Measurements from ENCODE around the gene CLEC2B.
"Not testable (repeated sequence)": the region's sequence is repeated elsewhere in the genome, so short reads cannot be mapped to it uniquely, and the experiment has no call there.

The CLEC2B gene

DNA sequence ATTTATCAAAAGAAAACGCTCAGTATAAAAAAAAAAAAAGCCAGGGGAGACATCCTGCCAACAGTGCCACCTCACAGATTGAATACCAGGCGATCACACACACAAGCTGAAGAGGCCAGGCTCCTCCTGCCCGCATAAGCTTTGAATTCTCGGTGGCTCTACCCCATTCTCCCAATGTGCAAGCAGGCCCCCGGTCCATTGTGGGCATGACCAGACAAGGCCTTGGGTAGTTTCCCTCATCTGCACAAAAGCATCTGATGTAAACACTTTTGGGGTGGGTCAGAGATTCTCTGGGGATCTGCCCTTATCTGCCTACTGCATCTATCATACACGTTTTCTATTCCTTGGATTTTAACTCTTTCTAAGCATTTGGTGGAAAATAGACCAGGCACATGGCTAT, 28.4 kb upstream of the CLEC2B start:
- H3K36me3 ChIP-seq (ENCODE audit: control insufficient read depth, insufficient read depth, low read length): no peaks in the 10 kb centered on the region
- H3K9me3 ChIP-seq (ENCODE audit: control insufficient read depth, insufficient read depth, low read length): 0 out of 2 replicates have a peak, but pooled peaks cover 6% of the 10 kb centered on the region
- H3K4me1 ChIP-seq (ENCODE audit: control insufficient read depth, insufficient read depth, low read length): 0 out of 2 replicates have a peak, but pooled peaks cover 4% of the 10 kb centered on the region
- no peak overlapping the region for H3K4me3 ChIP-seq (ENCODE audit: low read depth, low read length)
- H3K27ac ChIP-seq (ENCODE audit: low read depth, low read length): no peak overlapping the region
- no peak overlapping the region for H3K9ac ChIP-seq (ENCODE audit: low read depth, low read length)
- H3K27me3 ChIP-seq (ENCODE audit: control insufficient read depth, insufficient read depth, low read length): no peaks in the 10 kb centered on the region

DNA sequence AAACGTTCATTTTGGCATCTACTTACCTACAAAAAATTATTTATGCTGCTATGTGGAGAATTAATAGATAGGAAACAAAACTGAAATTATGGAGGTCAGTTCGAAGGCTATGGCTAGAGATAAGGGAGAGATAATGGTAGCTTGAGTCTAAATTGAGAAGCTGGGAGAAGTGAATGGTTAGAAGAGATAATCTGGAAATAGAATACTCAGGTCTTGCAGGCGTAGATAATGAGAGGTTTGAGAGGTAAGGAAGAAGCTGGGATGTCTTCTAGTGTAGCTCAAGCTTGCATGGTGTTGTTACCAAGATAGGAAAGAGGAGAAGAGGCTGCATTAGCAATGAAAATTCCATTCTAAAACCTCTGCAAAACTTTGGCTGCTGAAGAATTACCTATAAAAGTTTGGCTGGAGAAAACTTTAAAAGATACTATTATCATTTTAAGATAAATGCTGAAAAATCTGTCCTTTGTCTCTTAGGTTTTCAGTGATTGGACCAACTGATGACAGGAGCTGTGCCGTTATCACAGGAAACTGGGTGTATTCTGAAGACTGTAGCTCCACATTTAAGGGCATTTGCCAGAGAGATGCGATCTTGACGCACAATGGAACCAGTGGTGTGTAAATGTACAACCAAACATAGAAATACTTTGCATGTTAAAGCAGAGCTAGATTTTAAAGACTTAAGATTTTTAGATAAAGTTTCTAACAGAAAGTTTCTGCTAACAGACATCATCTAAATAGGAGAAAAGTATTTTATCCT, 26.2 kb upstream of the CLEC2B start:
- Histone ChIP-seq H3K27ac (ENCODE audit: low read depth, low read length) (no peak overlapping the region), H3K36me3 (ENCODE audit: control insufficient read depth, insufficient read depth, low read length) (no peaks in the 10 kb centered on the region), H3K9me3 (ENCODE audit: control insufficient read depth, insufficient read depth, low read length) (no peaks in the 10 kb centered on the region), H3K4me1 (ENCODE audit: control insufficient read depth, insufficient read depth, low read length) (0 out of 2 replicates have a peak, but pooled peaks cover 4% of the 10 kb centered on the region), H3K9ac (ENCODE audit: low read depth, low read length) (no peak overlapping the region), H3K27me3 (ENCODE audit: control insufficient read depth, insufficient read depth, low read length) (no peaks in the 10 kb centered on the region), H3K4me3 (ENCODE audit: low read depth, low read length) (no peak overlapping the region)

DNA sequence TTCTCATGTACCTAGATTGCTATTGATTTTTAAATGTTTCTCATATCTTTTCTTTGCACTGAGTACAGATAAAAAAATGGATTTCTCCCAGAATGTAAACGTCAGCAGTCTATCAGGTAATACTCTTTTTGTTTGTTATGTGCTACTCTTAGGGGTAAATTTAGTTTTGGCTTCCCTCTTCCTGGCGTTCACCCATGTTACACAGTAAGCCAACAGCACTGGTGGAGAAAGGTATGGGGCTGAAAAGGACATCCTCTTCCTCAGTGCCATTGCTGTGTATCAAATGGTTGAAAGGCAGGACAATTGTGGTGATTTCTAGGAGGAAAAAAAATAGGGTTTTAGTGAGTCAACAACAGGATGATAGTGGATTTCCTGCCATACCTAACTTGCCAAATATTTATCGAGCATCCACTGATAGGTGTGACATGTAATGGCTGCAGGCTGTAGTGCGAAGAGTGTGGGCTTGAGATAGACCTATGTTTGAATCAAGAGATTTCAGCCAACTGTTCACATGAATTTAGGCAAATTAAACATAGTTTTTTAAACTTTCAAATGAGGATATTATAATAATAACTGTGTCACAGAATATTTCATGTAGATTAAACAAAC, 19.6 kb upstream of the CLEC2B start:
- no peaks in the 10 kb centered on the region for H3K9me3 ChIP-seq (ENCODE audit: control insufficient read depth, insufficient read depth, low read length)
- H3K4me3 ChIP-seq (ENCODE audit: low read depth, low read length): no peak overlapping the region
- no peak overlapping the region for H3K27ac ChIP-seq (ENCODE audit: low read depth, low read length)
- no peak overlapping the region for H3K9ac ChIP-seq (ENCODE audit: low read depth, low read length)
- H3K4me1 ChIP-seq (ENCODE audit: control insufficient read depth, insufficient read depth, low read length): no peaks in the 10 kb centered on the region
- H3K27me3 ChIP-seq (ENCODE audit: control insufficient read depth, insufficient read depth, low read length): no peaks in the 10 kb centered on the region
- no peaks in the 10 kb centered on the region for H3K36me3 ChIP-seq (ENCODE audit: control insufficient read depth, insufficient read depth, low read length)

DNA sequence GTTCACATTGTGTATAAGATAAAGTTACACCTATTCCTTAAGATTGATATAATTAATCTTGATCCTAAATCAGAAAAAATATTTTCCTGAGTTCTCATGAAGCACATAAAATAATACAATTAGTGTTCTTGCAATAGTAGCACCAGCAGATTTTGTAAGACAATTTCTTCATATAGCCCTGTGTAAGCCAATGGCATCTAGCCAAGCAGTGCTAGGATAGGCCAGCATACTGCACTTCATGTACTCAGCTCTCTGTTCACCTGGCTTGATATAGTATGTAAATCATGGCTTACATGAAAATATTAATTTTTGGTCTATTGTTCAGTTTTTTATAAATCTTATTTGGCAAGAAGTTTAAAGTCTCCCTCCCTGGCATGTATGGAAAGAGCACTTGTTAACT, 14.0 kb upstream of the CLEC2B start:
- no peaks in the 10 kb centered on the region for H3K9me3 ChIP-seq (ENCODE audit: control insufficient read depth, insufficient read depth, low read length)
- H3K27me3 ChIP-seq (ENCODE audit: control insufficient read depth, insufficient read depth, low read length): no peaks in the 10 kb centered on the region
- H3K36me3 ChIP-seq (ENCODE audit: control insufficient read depth, insufficient read depth, low read length): no peaks in the 10 kb centered on the region
- H3K4me3 ChIP-seq (ENCODE audit: low read depth, low read length): no peak overlapping the region
- peaks cover 5% of the 10 kb centered on the region; the same call in 1 of the 2 replicates for H3K4me1 ChIP-seq (ENCODE audit: control insufficient read depth, insufficient read depth, low read length)
- no peak overlapping the region for H3K27ac ChIP-seq (ENCODE audit: low read depth, low read length)
- H3K9ac ChIP-seq (ENCODE audit: low read depth, low read length): no peak overlapping the region

DNA sequence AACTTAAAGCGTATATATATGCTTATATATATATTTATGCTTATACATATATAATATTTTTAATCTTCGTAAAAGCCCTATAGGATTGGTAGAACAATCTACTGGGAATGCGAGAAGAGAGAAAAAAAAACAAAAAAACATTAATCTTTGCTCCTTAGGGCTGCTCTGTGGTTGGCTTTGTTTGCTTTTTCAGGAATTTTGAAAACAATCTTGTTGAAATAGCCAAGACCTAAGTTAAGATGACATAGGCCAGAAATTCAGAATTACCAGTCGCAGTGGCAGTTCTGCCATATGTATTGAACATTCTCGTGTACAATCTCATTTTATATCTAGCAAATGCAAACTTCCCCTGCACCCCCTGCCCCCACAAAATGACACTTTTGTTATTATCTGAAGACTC, 12.8 kb upstream of the CLEC2B start:
- Histone ChIP-seq H3K36me3 (ENCODE audit: control insufficient read depth, insufficient read depth, low read length) (no peaks in the 10 kb centered on the region), H3K4me1 (ENCODE audit: control insufficient read depth, insufficient read depth, low read length) (peaks cover 5% of the 10 kb centered on the region; the same call in 1 of the 2 replicates), H3K27me3 (ENCODE audit: control insufficient read depth, insufficient read depth, low read length) (no peaks in the 10 kb centered on the region), H3K9ac (ENCODE audit: low read depth, low read length) (no peak overlapping the region), H3K27ac (ENCODE audit: low read depth, low read length) (no peak overlapping the region), H3K4me3 (ENCODE audit: low read depth, low read length) (no peak overlapping the region), H3K9me3 (ENCODE audit: control insufficient read depth, insufficient read depth, low read length) (no peaks in the 10 kb centered on the region)

DNA sequence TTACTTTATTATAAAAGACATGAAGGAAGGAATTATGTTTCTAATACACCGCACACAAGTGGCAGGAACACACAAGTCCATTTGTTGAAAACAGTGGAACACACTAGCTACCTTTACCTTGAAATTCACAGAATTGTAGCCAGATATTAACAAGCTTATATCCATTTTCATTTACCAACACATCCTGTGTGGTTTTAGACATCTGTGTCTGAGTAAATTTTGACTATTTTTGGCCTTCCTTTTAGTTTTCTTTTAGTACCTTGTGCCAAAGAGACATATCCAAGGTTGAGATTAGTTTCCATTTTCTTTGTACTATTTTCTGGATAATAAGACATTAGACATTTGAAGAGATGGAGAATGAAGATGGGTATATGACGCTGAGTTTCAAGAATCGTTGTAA, 12.1 kb upstream of the CLEC2B start, which contains the start of gene KLRF2:
Gene KLRF2, plus strand, starts transcription at position 244 of the 400 bp plus-strand sequence. Its CDS starts 107 bp downstream, at position 351.
- Histone ChIP-seq H3K27ac (ENCODE audit: low read depth, low read length) (no peak within 1 kb of the TSS), H3K27me3 (ENCODE audit: control insufficient read depth, insufficient read depth, low read length) (no peaks in the 10 kb centered on the region), H3K4me1 (ENCODE audit: control insufficient read depth, insufficient read depth, low read length) (peaks cover 5% of the 10 kb centered on the region; the same call in 1 of the 2 replicates)

DNA sequence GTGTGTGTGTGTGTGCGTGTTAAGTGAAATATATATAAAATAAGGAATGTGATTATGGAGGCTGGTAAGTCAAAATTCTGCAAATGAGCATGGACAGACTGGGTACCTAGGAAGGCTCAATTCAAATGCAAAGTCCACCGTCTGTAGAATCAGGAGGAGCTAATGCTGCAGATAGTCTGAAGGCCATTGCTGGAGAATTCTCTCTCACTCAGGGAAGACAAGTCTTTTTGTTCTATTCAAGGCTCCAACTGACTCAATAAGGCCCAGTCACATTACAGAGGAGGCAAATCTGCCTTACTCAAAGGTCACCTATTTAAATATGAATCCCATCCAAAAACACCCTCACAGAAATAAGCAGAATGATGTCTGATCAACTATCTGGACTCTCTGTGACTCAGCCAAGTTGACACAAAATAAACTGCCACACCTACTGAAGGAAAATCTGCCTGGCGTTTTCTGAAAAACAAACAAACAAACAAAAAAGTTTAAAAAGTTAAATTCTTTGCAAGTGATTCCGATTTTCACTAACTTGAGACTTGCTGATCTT, 11.5 kb upstream of the CLEC2B start:
- Histone ChIP-seq H3K9me3 (ENCODE audit: control insufficient read depth, insufficient read depth, low read length) (no peaks in the 10 kb centered on the region), H3K4me1 (ENCODE audit: control insufficient read depth, insufficient read depth, low read length) (peaks cover 5% of the 10 kb centered on the region; the same call in 1 of the 2 replicates), H3K9ac (ENCODE audit: low read depth, low read length) (no peak overlapping the region), H3K4me3 (ENCODE audit: low read depth, low read length) (no peak overlapping the region), H3K27ac (ENCODE audit: low read depth, low read length) (no peak overlapping the region), H3K36me3 (ENCODE audit: control insufficient read depth, insufficient read depth, low read length) (no peaks in the 10 kb centered on the region), H3K27me3 (ENCODE audit: control insufficient read depth, insufficient read depth, low read length) (no peaks in the 10 kb centered on the region)

More for the DNA sequence above, 12.1 kb upstream of the CLEC2B start, which contains the start of gene KLRF2:
- Histone ChIP-seq H3K9ac (ENCODE audit: low read depth, low read length) (no peak within 1 kb of the TSS), H3K9me3 (ENCODE audit: control insufficient read depth, insufficient read depth, low read length) (no peaks in the 10 kb centered on the region), H3K4me3 (ENCODE audit: low read depth, low read length) (no peak within 1 kb of the TSS), H3K36me3 (ENCODE audit: control insufficient read depth, insufficient read depth, low read length) (no peaks in the 10 kb centered on the region)

DNA sequence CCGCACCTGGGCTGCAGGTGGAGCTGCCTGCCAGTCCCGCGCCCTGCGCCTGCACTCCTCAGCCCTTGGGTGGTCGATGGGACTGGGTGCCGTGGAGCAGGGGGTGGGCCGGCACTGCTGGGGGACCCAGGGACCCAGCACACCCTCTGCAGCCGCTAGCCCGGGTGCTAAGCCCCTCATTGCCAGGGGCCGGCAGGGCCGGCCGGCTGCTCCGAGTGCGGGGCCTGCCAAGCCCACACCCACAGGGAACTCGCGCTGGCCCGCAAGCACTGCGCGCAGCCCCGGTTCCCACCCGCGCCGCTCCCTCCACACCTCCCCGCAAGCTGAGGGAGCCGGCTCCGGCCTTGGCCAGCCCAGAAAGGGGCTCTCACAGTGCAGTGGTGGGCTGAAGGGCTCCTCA, 7.0 kb upstream of the CLEC2B start:
- not testable (repeated sequence) for H3K36me3 ChIP-seq (ENCODE audit: control insufficient read depth, insufficient read depth, low read length); H3K4me3 ChIP-seq (ENCODE audit: low read depth, low read length); H3K9me3 ChIP-seq (ENCODE audit: control insufficient read depth, insufficient read depth, low read length); H3K27me3 ChIP-seq (ENCODE audit: control insufficient read depth, insufficient read depth, low read length); H3K9ac ChIP-seq (ENCODE audit: low read depth, low read length); H3K4me1 ChIP-seq (ENCODE audit: control insufficient read depth, insufficient read depth, low read length); H3K27ac ChIP-seq (ENCODE audit: low read depth, low read length)

DNA sequence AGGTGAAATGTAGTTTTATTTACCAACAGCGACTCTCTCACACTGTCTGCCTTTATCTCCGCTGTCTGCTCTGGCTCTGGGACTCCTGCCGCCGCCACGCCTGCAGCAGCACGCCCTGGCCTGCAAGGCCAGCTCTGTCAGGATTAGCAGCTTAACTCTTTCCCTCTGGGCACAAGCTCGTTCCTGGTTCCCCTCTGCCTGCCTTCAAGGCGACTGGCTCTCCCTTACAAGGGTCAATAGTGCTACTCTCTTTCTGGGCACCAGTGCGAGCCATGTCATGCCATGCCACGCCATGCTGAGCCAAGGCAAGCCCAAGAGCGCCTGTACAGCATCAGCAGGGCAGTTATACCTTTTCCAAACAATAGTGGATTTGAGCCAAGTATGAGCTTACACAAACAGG, 3.6 kb upstream of the CLEC2B start:
- no peaks in the 10 kb centered on the region for H3K9me3 ChIP-seq (ENCODE audit: control insufficient read depth, insufficient read depth, low read length)
- no peak overlapping the region for H3K4me3 ChIP-seq (ENCODE audit: low read depth, low read length)
- no peak overlapping the region for H3K27ac ChIP-seq (ENCODE audit: low read depth, low read length)
- no peaks in the 10 kb centered on the region for H3K27me3 ChIP-seq (ENCODE audit: control insufficient read depth, insufficient read depth, low read length)
- no peak overlapping the region for H3K9ac ChIP-seq (ENCODE audit: low read depth, low read length)
- no peaks in the 10 kb centered on the region for H3K36me3 ChIP-seq (ENCODE audit: control insufficient read depth, insufficient read depth, low read length)
- peaks cover 24% of the 10 kb centered on the region for H3K4me1 ChIP-seq (ENCODE audit: control insufficient read depth, insufficient read depth, low read length)

DNA sequence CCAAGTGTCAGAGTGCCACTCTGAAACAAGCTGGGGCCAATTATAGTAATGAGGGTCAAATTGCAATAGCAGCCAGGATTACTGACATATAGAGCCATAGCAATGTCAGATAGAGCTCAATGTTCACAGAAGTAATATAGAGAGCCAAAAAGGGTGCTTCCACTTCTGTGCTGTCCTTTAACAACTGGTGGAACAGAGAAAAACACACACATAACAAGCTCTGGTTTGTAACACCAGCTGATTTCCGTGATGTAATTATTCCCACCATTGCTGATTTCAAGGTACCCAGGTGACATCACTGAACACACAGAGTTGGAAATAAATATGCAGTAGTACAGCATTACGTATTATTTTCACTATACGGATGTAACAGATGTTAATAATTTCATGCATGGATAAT, 3.0 kb upstream of the CLEC2B start:
- Histone ChIP-seq H3K4me1 (ENCODE audit: control insufficient read depth, insufficient read depth, low read length) (peaks cover 24% of the 10 kb centered on the region), H3K9me3 (ENCODE audit: control insufficient read depth, insufficient read depth, low read length) (no peaks in the 10 kb centered on the region), H3K27ac (ENCODE audit: low read depth, low read length) (no peak overlapping the region), H3K9ac (ENCODE audit: low read depth, low read length) (no peak overlapping the region), H3K36me3 (ENCODE audit: control insufficient read depth, insufficient read depth, low read length) (no peaks in the 10 kb centered on the region), H3K4me3 (ENCODE audit: low read depth, low read length) (no peak overlapping the region), H3K27me3 (ENCODE audit: control insufficient read depth, insufficient read depth, low read length) (no peaks in the 10 kb centered on the region)

DNA sequence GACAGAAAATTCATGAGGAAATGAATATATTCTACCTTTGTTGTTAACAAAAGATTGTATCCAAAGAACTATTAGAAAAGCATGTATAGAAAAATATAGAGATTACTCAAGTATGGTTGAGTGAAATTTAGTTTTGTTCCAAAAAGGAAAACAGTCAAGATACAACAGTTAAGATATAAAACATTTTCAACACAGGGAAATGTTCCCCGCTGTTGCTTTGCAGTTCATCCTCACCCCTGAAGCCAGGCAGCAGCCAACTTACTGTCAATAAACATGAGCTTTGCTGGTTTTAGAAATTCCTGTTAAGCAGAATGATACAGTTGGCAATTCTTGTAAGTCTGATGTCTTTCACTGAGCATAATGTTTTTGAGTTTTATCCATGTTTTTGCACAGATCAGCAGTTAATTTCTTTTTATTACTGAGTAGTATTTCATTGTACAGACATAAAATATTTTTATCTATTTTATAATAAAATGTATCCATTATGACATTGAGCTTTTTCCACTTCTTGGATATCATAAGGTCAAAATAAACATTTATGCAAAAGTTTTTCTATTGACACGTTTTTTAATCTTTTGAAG, 1.2 kb upstream of the CLEC2B start:
- Histone ChIP-seq H3K4me1 (ENCODE audit: control insufficient read depth, insufficient read depth, low read length) (peaks cover 24% of the 10 kb centered on the region), H3K9me3 (ENCODE audit: control insufficient read depth, insufficient read depth, low read length) (no peaks in the 10 kb centered on the region), H3K9ac (ENCODE audit: low read depth, low read length) (no peak overlapping the region), H3K36me3 (ENCODE audit: control insufficient read depth, insufficient read depth, low read length) (no peaks in the 10 kb centered on the region), H3K27ac (ENCODE audit: low read depth, low read length) (no peak overlapping the region), H3K4me3 (ENCODE audit: low read depth, low read length) (no peak overlapping the region), H3K27me3 (ENCODE audit: control insufficient read depth, insufficient read depth, low read length) (no peaks in the 10 kb centered on the region)

Data from HUES48 (cell line).